Measurements from ENCODE around the gene PDRG1. TPM values are rescaled to one million over a fixed set of nuclear protein-coding genes. Genes with fewer than 3 reads are reported as not detected.

PDRG1 gene
- total and polyA plus RNA-seq, 7 experiments from 2014 or later, result 7.5 to 25.0 (median 13.6) TPM

DNA sequence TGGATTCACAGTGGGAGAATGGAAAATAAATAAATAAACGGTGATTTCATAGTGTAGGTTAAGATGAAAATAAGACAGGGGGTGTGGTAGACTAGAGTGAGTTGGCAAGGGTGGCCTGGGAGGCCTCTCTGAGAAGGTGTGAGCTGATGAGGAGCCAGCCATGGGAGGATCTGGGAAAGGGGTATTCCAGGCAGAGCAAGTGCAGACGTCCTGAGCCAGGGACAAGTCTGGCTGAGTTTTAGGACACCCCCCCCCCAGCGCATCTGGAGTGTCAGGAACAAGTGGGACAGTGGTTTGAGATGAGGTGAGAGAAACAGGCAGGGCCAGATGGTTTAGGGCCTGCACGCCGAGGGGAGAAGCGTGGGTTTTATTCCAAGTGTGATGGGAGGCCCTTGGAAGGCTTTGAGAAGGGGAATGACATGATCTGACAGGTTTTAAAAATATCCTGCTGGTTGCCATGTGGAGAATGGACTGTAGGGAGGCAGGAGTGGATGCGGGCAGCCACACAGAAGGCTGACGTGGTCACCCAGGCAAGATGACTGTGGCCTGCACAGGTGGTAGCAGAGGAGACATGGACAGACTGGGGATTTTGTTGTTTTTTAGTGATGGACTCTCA lies 37.3 kb upstream of the PDRG1 start:
- DNase-seq (no peak), ATAC-seq (no peak)
- H3K4me3 ChIP-seq (ENCODE audit: low read length), result no peak overlapping the region
- Mint-ChIP-seq H3K4me1 (peaks cover 0 to 2% (median 0%) of the 10 kb centered on the region in 7 donors), H3K27ac (no peak overlapping the region), H3K9me3 (no peaks in the 10 kb centered on the region), H3K4me3 (no peak overlapping the region), H3K36me3 (no peaks in the 10 kb centered on the region), H3K27me3 (peaks cover 11 to 17% (median 13%) of the 10 kb centered on the region in 5 donors)
- H3K27me3 ChIP-seq (ENCODE audit: control insufficient read depth in 2 of 2, insufficient read depth in 2 of 2, low read length in 2 of 2), result no peaks in the 10 kb centered on the region
- intact Hi-C loops (cut with micrococcal nuclease), result no loop called here
- H3K9me3 ChIP-seq (ENCODE audit: control insufficient read depth in 2 of 3, low read length in 3 of 3), result no peaks in the 10 kb centered on the region
- ChIA-PET POLR2A (no interaction called here), CTCF (no interaction called here)
- H3K36me3 ChIP-seq (ENCODE audit: control insufficient read depth in 2 of 3, insufficient read depth in 3 of 3, low read length in 3 of 3), result no peaks in the 10 kb centered on the region
- H3K27ac ChIP-seq (ENCODE audit: low read depth, low read length), result no peak overlapping the region
- H3K4me1 ChIP-seq (ENCODE audit: control insufficient read depth in 2 of 2, insufficient read depth in 2 of 2, low read length in 2 of 2), result no peaks in the 10 kb centered on the region

DNA sequence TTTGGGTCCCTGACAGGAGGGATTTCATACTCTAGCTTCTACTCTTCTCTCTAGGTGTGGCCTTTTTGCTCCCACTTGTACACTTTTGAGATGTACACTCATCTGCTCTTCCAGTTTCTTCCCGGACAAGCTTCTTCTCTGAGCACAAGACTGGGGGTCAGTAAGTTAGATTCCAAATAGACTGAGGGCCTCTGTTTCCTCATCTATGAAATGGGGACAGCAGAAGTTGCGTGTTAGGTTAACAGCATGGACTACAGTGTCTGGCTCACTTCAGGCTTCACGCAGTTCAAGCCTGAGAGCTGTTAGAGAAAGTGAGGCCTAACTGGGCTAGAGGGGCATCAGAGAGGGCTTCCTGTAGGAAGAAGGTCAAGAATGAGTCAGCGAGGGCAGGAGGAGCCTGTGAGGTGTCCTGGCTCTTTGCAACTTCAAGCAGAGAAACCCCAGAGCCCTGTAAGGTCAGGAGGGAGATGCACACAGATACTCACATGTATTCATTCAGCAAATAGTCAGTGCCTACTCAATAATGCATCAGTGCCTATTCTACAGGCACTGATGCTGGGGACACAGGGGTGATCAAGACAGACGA lies 36.7 kb upstream of the PDRG1 start:
- Mint-ChIP-seq H3K4me1 (peaks cover 0 to 2% (median 0%) of the 10 kb centered on the region in 7 donors), H3K9me3 (no peaks in the 10 kb centered on the region), H3K27me3 (peaks cover 5 to 11% (median 7%) of the 10 kb centered on the region in 5 donors), H3K27ac (no peak overlapping the region), H3K4me3 (no peak overlapping the region), H3K36me3 (no peaks in the 10 kb centered on the region)
- Histone ChIP-seq H3K36me3 (ENCODE audit: control insufficient read depth in 2 of 3, insufficient read depth in 3 of 3, low read length in 3 of 3) (no peaks in the 10 kb centered on the region), H3K4me3 (ENCODE audit: low read length) (no peak overlapping the region), H3K27ac (ENCODE audit: low read depth, low read length) (no peak overlapping the region), H3K4me1 (ENCODE audit: control insufficient read depth in 2 of 2, insufficient read depth in 2 of 2, low read length in 2 of 2) (no peaks in the 10 kb centered on the region), H3K9me3 (ENCODE audit: control insufficient read depth in 2 of 3, low read length in 3 of 3) (no peaks in the 10 kb centered on the region), H3K27me3 (ENCODE audit: control insufficient read depth in 2 of 2, insufficient read depth in 2 of 2, low read length in 2 of 2) (no peaks in the 10 kb centered on the region)
- CTCF ChIA-PET, result no interaction called here
- ATAC-seq, result no peak
- no peak for DNase-seq
- intact Hi-C loops (cut with micrococcal nuclease), result no loop called here
- POLR2A ChIA-PET, result no interaction called here

- Mint-ChIP-seq H3K36me3 (no peaks in the 10 kb centered on the region), H3K4me3 (no peak overlapping the region), H3K27me3 (peaks cover 0 to 12% (median 6%) of the 10 kb centered on the region in 5 donors), H3K27ac (no peak overlapping the region), H3K9me3 (no peaks in the 10 kb centered on the region), H3K4me1 (peaks cover 0 to 2% (median 0%) of the 10 kb centered on the region in 7 donors)
- intact Hi-C loops (cut with micrococcal nuclease), result no loop called here
- no peak for DNase-seq
- Histone ChIP-seq H3K4me3 (ENCODE audit: low read length) (no peak overlapping the region), H3K27me3 (ENCODE audit: control insufficient read depth in 2 of 2, insufficient read depth in 2 of 2, low read length in 2 of 2) (no peaks in the 10 kb centered on the region), H3K4me1 (ENCODE audit: control insufficient read depth in 2 of 2, insufficient read depth in 2 of 2, low read length in 2 of 2) (no peaks in the 10 kb centered on the region), H3K27ac (ENCODE audit: low read depth, low read length) (no peak overlapping the region), H3K9me3 (ENCODE audit: control insufficient read depth in 2 of 3, low read length in 3 of 3) (no peaks in the 10 kb centered on the region), H3K36me3 (ENCODE audit: control insufficient read depth in 2 of 3, insufficient read depth in 3 of 3, low read length in 3 of 3) (no peaks in the 10 kb centered on the region)
- ChIA-PET POLR2A (no interaction called here), CTCF (no interaction called here)
- ATAC-seq, result no peak
Measured at GRCh38 chr20:31987744-31988143, 35.9 kb upstream of the PDRG1 start.

DNA sequence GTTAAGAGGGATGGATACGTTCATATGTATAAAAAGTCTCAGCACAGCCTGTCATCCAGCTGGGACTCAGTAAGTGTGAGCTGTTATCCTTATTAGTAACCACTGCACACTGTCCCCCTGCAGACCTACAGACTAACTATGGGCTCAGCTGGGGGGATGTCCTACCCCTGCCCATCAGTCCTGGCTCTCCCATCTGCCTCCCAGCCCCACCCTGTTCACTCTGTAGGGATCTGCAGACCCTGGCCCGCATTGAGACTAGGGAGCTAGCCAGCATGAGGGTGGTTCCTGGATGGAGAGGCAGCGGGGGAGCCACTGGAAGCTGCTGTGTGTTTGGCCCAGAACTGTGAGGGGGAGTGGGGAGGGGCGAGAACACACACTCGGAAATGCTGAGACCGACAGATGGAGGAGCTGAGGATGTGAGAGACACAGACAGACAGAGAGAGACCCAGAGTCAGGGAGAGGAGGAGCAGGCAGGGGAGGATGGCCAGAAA lies 33.2 kb upstream of the PDRG1 start:
- POLR2A ChIA-PET, result no interaction called here

DNA sequence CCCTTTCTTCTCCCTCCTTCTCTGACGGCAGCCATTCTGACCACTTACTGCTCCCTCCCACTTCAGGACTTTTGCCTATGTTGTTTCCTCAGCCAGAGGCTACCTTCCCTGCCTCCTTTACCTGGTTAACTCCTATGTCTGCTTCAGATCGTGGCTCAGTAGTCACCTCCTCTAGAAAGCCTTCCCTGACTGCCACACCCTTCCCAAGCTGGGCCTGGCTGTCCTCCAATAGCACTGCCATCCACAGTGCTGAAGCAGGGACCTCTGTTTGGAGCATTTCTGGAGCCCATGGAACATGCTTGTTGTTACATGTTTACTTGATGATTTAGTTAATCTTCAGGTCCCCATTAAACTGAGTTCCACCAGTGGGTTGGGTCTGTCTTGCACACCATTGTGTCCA lies 29.9 kb upstream of the PDRG1 start:
- Histone ChIP-seq H3K27me3 (ENCODE audit: control insufficient read depth in 2 of 2, insufficient read depth in 2 of 2, low read length in 2 of 2) (no peaks in the 10 kb centered on the region), H3K9me3 (ENCODE audit: control insufficient read depth in 2 of 3, low read length in 3 of 3) (no peaks in the 10 kb centered on the region), H3K27ac (ENCODE audit: low read depth, low read length) (no peak overlapping the region), H3K4me1 (ENCODE audit: control insufficient read depth in 2 of 2, insufficient read depth in 2 of 2, low read length in 2 of 2) (no peaks in the 10 kb centered on the region), H3K4me3 (ENCODE audit: low read length) (no peak overlapping the region), H3K36me3 (ENCODE audit: control insufficient read depth in 2 of 3, insufficient read depth in 3 of 3, low read length in 3 of 3) (no peaks in the 10 kb centered on the region)
- Mint-ChIP-seq H3K36me3 (no peaks in the 10 kb centered on the region), H3K4me3 (no peak overlapping the region), H3K9me3 (peaks cover 0 to 2% (median 0%) of the 10 kb centered on the region in 11 donors), H3K4me1 (peaks cover 0 to 2% (median 0%) of the 10 kb centered on the region in 7 donors), H3K27ac (no peak overlapping the region), H3K27me3 (peaks cover 6 to 23% (median 18%) of the 10 kb centered on the region in 5 donors)
- ChIA-PET POLR2A (no interaction called here), CTCF (no interaction called here)
- ATAC-seq (no peak), DNase-seq (no peak)
- intact Hi-C loops (cut with micrococcal nuclease), result no loop called here

More for the DNA sequence above, 33.2 kb upstream of the PDRG1 start:
- CTCF ChIA-PET, result no interaction called here
- Histone ChIP-seq H3K27me3 (ENCODE audit: control insufficient read depth in 2 of 2, insufficient read depth in 2 of 2, low read length in 2 of 2) (no peaks in the 10 kb centered on the region), H3K27ac (ENCODE audit: low read depth, low read length) (no peak overlapping the region), H3K36me3 (ENCODE audit: control insufficient read depth in 2 of 3, insufficient read depth in 3 of 3, low read length in 3 of 3) (no peaks in the 10 kb centered on the region), H3K9me3 (ENCODE audit: control insufficient read depth in 2 of 3, low read length in 3 of 3) (no peaks in the 10 kb centered on the region), H3K4me1 (ENCODE audit: control insufficient read depth in 2 of 2, insufficient read depth in 2 of 2, low read length in 2 of 2) (no peaks in the 10 kb centered on the region), H3K4me3 (ENCODE audit: low read length) (no peak overlapping the region)
- Mint-ChIP-seq H3K27ac (no peak overlapping the region), H3K4me3 (no peak overlapping the region), H3K36me3 (no peaks in the 10 kb centered on the region), H3K27me3 (peaks cover 3 to 12% (median 4%) of the 10 kb centered on the region in 5 donors), H3K4me1 (peaks cover 0 to 2% (median 0%) of the 10 kb centered on the region in 7 donors), H3K9me3 (peaks cover 0 to 2% (median 0%) of the 10 kb centered on the region in 11 donors)
- DNase-seq (no peak), ATAC-seq (no peak)
- intact Hi-C loops (cut with micrococcal nuclease), result no loop called here

DNA sequence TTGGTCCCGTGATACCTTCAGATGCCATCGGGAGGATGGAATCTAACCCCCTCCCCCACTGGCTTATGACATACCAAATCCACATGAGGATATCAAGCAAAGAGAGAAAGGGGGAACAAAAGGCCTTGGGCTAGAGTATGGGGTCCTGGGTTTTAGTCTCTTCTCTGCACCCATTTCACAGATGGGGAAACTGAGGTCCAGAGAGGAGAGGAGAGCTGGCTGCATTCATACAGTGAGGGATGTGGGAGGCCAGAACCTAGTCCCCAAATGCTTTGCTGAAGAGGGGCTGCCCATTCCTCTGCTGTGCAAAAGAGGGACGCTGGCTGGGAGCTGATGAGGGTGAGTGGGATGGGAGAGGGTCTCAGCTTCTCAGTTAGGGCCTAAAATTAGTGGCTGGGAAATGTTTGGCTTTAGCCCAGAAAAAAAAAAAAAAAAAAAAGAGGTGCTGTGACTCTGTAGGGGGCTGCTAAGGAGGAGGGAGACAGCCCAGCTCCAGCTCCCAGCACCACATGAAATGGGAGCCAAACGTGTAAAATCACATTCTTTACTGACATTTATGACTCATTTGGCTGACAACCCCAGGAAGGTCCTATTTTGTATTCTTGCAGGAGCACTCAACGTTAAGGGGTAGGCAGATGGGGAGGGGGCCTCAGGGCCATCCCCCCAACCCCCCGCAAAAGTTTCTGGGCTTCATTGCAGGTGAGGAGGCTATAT lies 28.0 kb upstream of the PDRG1 start:
- ATAC-seq (no peak), DNase-seq (no peak)
- Histone ChIP-seq H3K9me3 (ENCODE audit: control insufficient read depth in 2 of 3, low read length in 3 of 3) (no peaks in the 10 kb centered on the region), H3K27me3 (ENCODE audit: control insufficient read depth in 2 of 2, insufficient read depth in 2 of 2, low read length in 2 of 2) (no peaks in the 10 kb centered on the region), H3K4me1 (ENCODE audit: control insufficient read depth in 2 of 2, insufficient read depth in 2 of 2, low read length in 2 of 2) (no peaks in the 10 kb centered on the region), H3K4me3 (ENCODE audit: low read length) (no peak overlapping the region), H3K27ac (ENCODE audit: low read depth, low read length) (no peak overlapping the region), H3K36me3 (ENCODE audit: control insufficient read depth in 2 of 3, insufficient read depth in 3 of 3, low read length in 3 of 3) (no peaks in the 10 kb centered on the region)
- Mint-ChIP-seq H3K4me3 (no peak overlapping the region), H3K27me3 (peaks cover 9 to 30% (median 25%) of the 10 kb centered on the region in 5 donors), H3K4me1 (peaks cover 0 to 2% (median 0%) of the 10 kb centered on the region in 7 donors), H3K27ac (no peak overlapping the region), H3K36me3 (no peaks in the 10 kb centered on the region), H3K9me3 (peaks cover 0 to 5% (median 0%) of the 10 kb centered on the region in 11 donors)
- ChIA-PET CTCF (no interaction called here), POLR2A (no interaction called here)
- intact Hi-C loops (cut with micrococcal nuclease), result no loop called here
